Femur (tissue), 1 donor: ENCODE data around the gene UNK.

ENCODE experiments used
- DNase-seq: peaks from one replicate; pipeline ENCODE4 v3.0.0-alpha.2; 2017

Gene UNK

DNA sequence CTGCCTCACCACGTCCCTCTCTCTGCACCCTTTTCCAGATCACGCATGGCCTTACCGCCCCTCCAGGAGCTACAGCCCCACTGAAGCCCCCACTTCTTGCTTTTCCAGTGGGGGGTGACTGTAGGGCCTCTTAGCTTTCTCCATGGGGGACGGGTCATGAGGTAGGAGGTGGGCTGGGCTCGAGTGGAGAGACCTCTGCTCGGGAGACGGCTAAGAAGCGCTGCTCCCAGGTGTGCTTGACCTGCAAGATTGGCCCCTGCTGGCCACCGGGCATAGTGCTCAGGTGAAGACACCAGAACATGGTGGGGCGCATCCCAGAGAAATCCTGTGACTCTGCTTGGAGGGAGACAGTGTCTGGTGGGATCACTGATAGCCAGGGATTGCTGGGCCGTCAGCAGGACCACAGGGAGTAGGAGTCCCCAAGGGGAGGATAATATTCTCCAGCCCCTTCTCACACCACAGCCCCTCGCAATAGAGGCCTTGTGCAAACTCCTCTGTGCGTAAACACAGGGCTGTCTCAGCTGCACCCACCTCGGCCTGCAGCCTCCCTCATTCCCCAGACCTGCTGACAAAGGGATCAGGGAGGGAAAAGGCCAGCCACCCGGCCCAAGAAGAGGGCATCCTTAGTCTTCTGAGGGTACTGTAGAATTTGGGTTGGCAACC is 10.7 kb upstream of the UNK start:
- peak; percentile 36 for DNase-seq

DNA sequence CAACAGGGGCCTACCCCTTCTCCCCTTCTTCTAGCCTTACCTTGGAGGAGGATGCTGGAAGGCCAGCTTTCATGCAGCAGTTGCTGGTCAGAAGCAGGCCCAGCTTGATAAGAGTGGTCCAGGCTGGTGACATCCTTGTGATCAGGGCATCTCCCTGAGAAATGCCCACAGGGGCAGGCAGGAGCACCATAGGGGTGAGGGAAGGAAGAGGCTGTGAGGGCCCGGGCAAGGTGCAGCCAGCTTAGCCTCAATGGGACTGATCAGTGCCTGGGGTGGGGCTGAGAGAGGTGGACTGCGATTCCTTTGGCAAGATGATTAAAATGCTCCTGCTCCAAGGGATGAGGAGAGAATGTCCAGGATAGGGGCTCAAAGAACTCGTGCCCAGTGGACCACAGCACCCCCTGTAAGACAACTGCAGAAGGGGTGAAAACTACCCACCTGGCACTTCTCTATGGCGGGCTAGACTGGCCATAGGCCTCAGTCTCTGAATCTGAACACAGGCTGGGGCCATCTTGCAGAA is 10.1 kb upstream of the UNK start:
- DNase-seq = peak; percentile 43

DNA sequence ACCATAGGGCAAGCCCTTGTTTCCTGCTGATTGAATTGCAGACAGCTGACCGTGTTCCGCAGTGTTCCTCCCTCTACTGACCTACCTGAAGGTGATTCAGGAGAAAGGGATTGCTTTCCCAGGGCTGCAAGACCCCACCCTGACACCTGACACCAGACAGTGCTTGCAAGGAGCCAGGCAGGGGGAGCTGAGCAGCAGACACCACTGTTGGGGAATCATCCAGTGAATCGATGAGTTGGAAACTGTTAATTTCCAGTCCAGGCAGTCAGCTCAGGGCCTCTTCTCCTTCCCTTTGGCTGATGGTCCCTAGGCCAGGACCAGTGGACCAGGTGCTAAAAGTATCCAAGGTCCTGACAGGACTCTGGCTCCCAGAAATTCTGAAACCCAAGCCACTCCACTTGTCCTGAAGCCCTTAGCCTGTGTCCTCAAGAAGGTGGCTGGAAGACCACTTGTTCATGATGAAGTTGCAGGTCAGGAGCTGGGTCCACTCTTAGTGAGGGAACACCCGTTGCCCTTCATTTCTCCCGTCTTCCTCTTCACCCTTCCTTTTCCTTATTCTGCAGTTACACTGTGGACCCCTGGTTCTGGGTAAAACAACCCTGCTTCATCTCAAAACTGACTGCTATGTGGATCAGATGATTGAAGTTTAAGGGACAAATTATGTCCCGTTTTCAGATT is 9.5 kb upstream of the UNK start:
- peak; percentile 60 for DNase-seq

DNA sequence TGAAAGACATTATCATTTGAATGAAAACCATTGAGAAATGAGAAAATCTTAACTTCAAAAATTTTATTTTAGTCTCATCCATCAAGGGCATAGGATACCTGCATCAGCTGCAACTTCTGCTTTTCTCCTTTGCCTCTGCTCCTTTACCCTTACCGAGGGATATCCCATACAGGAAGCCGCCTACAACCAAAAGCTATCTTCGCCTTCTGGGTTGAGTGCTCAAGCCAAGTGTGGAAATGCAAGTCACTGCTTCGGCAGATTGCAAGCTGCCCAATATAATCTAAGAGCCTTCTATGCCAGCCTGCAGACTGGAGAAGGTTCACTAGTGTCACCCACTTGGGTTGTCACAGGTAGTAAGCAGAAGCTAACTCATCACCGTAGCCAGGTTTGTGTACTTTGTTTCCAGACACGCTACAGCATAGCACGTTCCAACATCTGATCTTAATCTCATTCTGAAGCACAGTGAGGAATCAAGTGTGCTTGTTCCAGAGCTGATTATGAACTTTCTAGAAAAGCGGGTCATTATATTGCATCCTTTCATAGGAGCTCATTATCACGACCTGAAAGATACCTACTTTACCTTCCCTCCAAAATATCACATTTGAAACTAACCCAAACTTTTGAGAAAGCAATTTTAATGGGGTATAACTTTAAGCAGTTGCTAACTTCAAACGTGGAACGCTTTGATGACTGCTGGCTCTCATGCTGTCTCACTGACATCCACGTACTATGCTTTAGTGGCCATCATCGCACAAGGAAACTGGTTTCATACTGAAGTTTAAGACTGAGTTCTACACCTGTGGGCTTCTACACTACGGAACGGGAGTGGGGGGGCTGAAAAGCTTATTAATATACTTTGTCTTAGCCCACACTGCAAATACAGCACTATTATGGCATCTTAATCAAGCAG is 8.0 kb upstream of the UNK start:
- peak; percentile 46 for DNase-seq

DNA sequence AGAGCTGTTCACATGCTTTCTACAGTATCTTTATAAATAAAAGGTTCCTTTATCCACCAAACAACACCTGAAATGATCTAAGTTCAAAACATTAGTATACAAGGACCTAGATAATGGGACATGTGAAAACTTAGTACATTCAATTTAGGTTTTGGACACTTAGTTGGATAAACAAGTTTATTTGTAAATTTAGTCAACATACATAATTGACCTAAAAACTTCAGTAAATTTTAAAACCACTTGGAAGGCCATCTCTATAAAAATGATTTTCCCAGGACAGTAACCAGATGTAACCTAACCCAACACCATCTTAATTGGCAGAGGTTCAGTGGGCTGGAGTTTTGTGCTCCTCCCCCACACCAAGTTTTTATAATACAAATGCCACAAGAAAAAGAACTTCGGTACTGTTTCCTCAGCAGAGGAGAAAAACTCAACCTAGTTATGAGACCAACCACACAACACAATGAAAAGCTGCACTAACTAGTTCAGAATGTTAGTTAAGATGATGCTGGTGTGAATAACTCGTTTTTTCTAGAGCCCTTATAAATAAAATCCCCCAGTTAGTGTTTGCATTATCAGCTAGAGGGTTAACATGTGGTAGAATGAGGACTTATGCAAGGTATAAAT is 7.2 kb upstream of the UNK start:
- DNase-seq = no peak

DNA sequence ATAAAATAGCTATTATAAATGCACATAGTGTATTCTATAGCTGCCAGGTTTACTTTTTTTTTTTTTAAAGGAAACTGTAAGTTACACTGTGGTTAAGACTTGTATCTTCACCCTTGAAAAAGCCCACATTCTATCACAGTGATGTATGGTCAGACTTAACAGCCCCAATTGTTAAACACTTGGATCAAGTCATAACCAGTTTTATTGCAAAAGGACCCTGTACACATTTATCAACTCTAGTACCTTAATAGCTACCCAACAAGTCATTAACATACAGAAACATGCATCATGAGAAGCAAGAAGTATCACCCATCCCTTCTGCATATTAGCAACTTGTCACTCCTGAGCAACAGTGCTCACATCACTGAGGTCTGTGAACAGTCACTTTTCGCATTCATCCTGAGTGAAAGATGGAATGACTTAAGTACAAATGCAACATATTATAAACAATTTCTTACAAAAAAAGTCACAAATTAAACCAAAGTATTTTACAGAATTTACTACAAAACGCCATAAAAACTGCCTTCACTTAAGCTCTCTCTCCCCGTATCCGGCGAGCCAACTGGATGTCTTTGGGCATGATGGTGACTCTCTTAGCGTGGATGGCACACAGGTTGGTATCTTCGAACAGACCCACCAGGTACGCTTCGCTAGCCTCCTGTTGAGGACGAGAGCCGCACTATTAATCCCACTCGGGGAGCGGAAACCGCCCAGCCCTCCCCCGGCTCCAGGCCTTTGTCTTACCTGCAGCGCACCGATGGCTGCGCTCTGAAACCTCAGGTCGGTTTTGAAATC is 6.3 kb upstream of the UNK start:
- DNase-seq = peak; percentile 36

DNA sequence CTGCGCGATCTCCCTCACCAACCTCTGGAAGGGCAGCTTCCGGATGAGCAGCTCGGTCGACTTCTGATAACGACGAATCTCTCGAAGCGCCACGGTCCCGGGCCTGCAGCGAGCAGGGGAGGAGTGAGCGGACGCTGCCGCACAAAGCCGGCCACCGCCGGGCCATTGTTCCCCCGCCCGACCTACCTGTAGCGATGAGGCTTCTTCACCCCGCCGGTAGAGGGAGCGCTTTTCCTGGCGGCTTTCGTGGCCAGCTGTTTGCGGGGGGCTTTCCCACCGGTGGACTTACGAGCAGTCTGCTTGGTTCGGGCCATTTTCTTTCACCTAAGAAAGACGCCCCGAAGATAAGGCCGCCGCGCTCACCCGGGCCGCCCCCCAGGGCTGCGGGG is 5.8 kb upstream of the UNK start:
- DNase-seq = no peak

DNA sequence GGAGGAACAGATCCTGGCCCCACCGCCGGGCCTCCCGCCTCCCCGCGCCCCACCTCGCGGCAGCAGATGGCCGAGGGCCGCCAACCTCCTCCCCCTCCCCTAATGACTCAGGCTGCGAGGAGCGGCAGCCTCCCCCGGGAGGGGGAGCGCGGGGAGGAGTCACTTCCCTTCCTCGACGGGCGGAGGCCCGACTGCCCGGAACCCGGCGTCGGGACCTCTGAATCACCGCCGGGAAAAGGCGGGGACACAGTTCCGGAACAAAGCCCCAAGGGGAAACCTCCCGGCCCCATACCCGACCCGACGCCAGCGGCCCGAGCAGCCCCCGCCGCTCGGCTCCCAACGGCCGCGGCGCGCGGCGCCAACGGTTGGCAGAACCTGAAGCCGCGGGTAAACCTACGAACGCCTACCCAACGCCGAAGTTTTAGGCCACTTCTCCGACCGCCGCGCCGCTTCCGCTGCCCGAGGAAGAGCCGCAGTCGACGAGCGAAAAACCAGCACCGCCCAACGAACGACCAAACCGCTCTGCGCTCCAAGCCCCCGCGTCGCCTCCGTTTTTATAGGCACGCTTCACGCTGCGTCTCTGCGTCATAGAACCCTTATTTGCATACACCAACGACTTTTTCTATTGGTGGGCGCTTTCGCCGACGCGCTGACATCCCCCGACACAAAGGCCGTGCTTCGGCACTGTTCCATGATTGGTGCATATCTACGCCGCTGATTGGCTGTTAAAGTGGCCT is 5.2 kb upstream of the UNK start:
- peak; percentile 99 for DNase-seq

DNA sequence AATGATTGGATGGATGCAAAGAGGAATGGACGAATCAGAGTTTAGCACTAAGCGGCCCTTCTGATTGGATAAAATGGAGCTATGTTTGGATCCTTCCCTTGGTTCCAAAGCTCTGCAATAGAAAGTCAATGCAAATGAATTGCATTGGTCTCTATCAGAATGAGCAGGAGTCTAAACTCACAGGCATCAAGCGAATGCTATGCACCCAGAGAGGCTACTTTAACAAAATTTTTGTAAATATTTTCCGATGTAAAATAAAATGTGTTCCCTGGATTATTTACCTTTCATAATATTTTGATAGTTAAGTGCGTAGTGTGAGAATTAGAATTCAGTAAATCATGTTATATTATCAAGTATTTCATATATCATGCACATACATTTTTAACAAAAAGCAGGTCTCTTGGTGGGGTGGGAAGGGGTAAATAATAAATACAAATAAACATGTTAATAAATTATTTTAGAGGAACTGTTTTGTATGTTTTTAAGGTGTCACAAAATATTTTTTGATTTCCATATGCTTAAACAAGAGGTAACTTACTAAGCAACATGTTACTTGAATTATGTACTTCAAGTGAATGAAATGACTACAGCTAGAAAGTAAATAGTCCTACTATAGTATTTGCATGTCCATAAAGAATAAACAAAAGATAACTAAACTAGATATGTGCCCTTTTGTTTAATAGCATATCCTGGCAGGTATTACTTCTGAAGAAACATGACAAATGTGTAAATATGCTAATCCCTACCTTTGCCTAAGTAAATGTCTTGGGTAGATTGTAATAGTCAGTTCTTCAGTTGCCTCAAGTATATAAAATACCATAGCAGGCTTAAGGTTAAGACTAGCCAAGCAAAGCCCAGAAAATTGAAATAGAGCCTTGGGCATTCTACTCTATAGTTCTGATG is 4.4 kb upstream of the UNK start:
- DNase-seq = no peak

DNA sequence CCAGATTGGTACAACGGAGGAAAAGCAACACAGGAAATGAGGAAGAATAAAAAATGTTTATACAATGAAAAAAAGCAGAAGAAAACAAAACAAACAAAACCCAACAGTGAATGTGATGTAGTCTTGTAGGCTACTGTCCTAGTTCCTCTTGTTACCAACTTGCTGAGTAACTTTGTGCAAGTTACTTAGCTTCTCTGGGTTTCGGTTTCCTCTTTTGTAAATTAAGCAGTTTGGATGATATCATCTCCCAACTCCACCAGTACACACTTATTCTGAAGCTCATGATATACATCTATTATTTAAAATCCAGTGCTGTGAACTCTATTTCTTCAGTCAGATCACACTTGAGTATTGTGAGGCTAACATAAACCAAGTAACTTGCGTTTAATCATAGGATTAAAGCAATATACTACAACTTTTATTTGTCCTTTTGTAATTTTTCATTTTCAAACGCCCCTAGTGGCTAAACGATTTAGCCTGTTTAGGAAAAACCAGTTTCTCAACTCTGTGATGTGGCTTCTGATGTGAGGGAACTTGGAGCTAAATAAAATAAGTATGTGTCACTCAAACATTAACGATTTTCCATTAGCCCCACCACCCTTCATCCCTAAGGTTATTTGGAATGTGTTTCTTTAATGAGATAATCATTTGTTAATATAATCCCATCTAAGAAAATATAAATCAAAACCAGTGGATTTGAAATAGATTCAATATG is 1.4 kb upstream of the UNK start:
- DNase-seq = no peak

DNA sequence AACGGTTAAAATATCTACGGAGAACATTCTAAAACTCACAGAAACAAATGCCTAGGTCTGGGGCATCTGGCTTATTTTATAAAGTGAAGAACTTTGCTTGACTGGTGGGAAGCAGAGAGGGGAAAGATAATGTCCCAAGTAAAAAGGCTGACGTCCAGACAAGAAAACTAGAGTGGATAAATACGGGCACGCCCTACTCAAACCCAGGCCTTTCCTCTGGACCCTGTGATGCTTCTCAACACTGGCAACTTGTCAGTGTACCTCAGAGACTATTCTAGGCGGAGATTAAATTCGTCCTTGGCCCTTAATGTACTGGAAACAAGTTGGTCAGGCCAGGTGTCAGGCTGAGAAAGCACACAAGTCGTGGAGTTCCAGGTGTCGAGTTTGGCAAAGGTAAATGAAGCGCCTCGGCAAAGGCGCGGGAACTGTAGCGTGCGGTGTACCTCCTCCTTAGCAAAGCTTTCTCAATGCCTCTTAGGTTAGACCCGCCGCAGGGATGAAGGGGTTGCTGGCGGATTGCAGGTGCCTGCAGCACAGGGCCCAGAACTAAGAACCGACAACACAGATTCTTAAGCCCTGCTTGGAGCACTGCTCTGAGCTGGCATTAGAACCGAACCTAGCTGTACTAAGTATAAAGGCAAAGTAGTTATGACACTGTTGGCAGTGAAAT is 668 bp upstream of the UNK start:
- DNase-seq = no peak

DNA sequence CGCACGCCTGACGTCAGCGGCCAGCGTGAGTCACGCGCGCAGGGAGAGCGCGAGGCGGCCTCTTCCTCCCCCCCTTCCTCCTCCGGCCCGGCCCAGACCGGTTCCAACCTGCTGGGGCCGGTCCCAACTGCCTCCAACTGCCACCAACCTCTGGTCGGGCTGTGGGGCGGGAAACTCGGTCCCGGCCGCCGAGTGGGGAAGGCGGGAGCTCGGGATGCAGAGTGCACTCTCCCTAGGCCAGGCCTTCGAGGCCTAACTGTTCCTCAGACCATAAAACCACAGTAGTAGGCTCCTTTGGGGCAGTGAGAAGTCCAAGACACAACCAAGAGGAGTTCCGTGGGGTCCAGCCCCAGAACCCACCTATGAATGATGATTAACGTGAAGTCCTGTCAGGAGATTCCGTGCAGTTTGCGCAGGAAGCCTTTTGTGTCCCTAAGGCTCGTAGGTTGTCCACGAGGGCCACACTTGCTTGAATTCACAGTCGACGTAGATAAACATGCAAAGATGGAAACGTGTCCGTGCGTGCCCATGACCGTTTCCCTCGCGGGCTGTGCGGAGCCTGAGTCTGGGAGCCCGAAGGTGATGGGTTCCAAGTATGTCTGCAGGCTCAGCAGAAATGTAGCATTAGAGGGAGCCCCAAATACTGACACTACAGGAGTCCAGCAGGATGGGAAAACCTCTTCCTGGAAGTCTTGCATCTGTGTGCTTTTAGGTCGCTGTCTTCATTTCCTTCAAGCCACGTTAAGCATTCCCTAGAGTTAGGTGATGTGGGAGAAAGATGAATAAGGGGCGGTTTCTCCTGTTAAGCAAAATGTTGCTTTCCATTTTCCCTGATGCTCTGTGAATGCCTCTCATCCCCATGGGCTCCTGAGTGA is 647 bp downstream of the UNK start:
- peak; percentile 97 for DNase-seq

DNA sequence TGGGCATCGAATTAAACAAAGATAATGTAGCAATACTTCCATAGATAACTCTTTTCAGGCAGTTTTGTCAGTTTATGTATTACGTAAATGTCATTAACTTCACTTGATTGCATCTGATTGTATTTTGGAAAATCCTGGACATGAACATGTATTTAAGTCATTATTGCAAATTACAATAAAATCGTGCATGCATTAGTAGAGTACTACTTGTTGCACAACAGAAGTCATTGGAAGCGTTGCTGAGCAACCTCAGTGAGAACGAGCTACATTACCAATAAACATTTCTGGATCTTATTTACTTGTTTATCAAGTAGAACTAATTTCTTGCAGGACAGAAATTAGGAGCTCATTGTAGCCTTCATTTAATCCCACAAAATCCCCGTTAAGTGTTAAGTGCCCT is 6.6 kb downstream of the UNK start:
- no peak for DNase-seq

DNA sequence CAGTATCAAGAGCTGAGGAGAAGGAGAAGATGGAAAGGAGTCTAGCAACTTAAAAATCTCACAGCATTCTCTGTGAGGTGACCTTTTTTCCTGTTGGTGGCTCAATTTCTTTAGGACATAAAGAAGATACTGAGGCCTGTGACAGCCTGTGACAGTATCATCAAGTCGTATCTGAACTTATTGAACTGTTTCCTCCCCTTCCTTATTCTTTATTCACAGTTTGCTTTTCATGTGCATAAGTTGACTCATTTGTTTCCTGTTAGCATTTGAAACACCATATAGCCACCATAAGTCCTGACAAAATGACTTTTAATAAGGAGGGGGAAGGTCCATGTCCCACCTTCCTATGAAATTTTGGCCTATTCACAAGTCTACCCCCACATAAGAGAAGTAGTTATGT is 8.9 kb downstream of the UNK start:
- DNase-seq = no peak

DNA sequence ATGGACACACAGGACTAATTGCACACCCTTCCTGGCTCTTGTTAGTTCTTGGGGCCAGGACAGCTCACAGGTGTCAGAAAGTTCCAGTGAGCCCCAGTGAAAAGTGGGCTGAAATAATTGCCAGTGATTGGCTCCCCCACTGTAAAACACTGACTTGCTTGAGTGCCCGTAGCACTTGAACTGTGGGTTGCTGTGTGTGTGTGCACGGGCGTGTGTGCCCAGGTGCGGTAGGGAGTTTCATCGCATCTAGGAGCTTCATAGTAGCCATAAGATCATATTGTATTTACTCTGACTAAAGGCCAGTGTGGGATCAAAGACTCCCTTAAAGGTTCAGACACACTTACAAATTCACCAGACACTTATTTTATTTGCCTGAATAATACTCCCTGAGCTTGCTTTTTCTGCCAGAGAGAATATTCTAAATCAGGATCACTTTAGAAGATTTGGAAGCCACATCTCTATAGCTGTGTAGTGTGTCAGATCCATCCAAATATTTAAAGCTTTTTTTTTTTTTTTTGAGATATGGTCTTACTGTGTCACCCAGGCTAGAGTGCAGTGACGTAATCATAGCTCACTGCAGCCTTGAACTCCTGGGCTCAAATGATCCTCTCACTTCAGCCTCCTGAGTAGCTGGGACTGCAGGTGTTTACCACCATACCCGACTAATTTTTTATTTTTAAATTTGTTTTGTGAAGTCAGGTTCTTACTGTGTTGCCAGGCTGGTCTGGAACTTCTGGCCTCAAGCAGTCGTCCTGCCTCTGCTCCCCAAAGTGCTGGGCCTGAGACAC is 11.4 kb downstream of the UNK start:
- no peak for DNase-seq

DNA sequence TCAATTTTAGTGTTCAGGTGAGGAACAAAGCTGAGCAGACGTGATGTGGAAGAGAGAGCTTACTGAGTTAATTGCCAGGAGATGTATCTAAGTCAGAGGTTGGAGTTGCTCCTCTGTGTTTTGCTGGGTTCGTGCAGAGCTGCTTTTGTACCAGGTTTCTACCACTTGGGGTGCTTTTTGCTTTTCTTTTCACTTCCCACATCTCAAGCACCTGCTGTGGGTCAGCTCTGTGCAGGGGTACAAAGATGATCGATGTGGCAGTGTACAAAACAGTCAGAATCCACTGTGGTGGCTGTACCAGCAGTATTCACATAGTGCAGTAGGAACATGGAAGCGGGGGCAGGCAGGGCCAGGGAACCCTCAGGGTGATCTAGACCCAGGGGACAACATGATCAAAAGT is 14.8 kb downstream of the UNK start:
- no peak for DNase-seq

DNA sequence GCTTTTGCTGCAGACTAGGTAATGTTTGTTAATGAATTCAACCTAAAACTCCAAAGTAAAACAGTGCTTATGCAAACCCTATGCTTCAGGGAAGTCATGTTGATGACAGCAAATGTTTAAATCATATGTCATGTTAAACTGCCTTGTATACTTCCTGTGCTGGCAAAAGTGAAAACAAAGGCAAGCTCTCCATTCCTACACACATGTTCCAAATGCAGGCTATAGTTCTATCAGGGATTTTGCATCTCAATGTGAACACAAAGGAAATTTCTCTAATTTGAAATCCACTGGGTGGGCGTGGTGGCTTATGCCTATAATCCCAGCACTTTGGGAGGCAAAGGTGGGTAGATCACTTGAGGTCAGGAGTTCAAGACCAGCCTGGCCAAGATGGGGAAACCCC is 19.3 kb downstream of the UNK start:
- DNase-seq = no peak
